SH-SY5Y (cell line): ENCODE data around the gene SELL.

ENCODE experiments used
- GATA2 ChIP-seq: IDR thresholded peaks from 2 replicates; pipeline ENCODE4 v1.6.1; 2011; ENCODE audit warnings: mild to moderate bottlenecking, low read depth, low read length
- GATA3 ChIP-seq: IDR thresholded peaks from 2 replicates; pipeline ENCODE4 v1.6.1; 2011; ENCODE audit warnings: low read depth, mild to moderate bottlenecking, low read length, moderate library complexity

GRCh38 chr1:169723763-169724162 lies 12.3 kb upstream of the SELL start:
- TF ChIP-seq GATA3, result no peak
- TF ChIP-seq GATA2, result no peak
